K562 (cell line): Measurements from ENCODE around the gene MAB21L2. TPM values are rescaled to one million over a fixed set of nuclear protein-coding genes. Genes with fewer than 3 reads are reported as not detected.

Experiments used
- ATAC-seq: fragments of 200-7000 bp; cut with Tn5 transposase; 3 replicates; pipeline ENCODE4 v1.9.1; 2020; ENCODE audit warnings: moderate library complexity
- BruUV-seq: library from RNA; stranded (reverse); fragments of 400-500 nt; replicated peaks from 2 replicates; lab custom pipeline; 2021; lab: Mats Ljungman, UMichigan
- CTCF ChIA-PET: fragments of 300-600 bp; formaldehyde crosslinking; extraction: SDS; loops from one replicate; lab custom pipeline; 2021; ENCODE audit warnings: low intra/inter-chr PET ratio; lab: Yijun Ruan, JAX
- POLR2A ChIA-PET: fragments of 300-600, 350-650 bp; sonication (Branson Sonifier 250); formaldehyde crosslinking; extraction: SDS; loops from one replicate; lab custom pipeline; 2021; ENCODE audit warnings: antibody characterized with exemption, inconsistent platforms; lab: Yijun Ruan, JAX
- DNase-seq, 4 experiments: peaks; one replicate each; pipeline versions ENCODE4 v3.0.0 to v3.0.0-alpha.2; 2011 to 2018; ENCODE audit warnings: low spot score in 3 of 4, mixed read lengths in 3 of 4; ENCODE audit errors: extremely low read depth in 1 of 4
- FAIRE-seq: peaks from 2 replicates; lab custom pipeline; 2011; peaks lifted over from hg19 to GRCh38; lab: Jason Lieb, UNC
- H2AFZ ChIP-seq: 2 replicates; pipeline ENCODE4 v1.6.0; 2011; ENCODE audit warnings: low read depth, low read length, control low read depth, inconsistent platforms
- H3K27ac ChIP-seq: fragments of 200-600 bp; 3 replicates; pipeline ENCODE4 v1.8.0; 2011; ENCODE audit warnings: low read depth, mild to moderate bottlenecking, control low read depth, inconsistent platforms, low read length, moderate library complexity, mixed read lengths; ENCODE audit errors: extremely low read depth
- H3K27me3 ChIP-seq, 2 experiments: fragments of 300-600 bp in 1 of 2; 2 replicates in 1 of 2; 3 replicates in 1 of 2; pipeline versions ENCODE4 v1.6.0 to v1.8.0; 2011; ENCODE audit warnings: inconsistent platforms in 2 of 2, low read length in 2 of 2, mild to moderate bottlenecking in 1 of 2, mixed read lengths in 1 of 2, moderate library complexity in 1 of 2; ENCODE audit not compliant: control insufficient read depth in 2 of 2, insufficient read depth in 2 of 2
- H3K36me3 ChIP-seq: fragments of 300-600 bp; 3 replicates; pipeline ENCODE4 v1.8.0; 2011; ENCODE audit warnings: mild to moderate bottlenecking, low read length, inconsistent platforms; ENCODE audit not compliant: control insufficient read depth, insufficient read depth
- H3K4me1 ChIP-seq, 2 experiments: fragments of 200-600 bp in 1 of 2; replicated peaks in 1 of 2; 2 replicates in 1 of 2; 3 replicates in 1 of 2; pipeline versions ENCODE4 v1.5.1 to v1.8.0; 2011; ENCODE audit warnings: inconsistent platforms in 2 of 2, low read length in 2 of 2, mild to moderate bottlenecking in 1 of 2, mixed read lengths in 1 of 2, moderate library complexity in 1 of 2; ENCODE audit not compliant: control insufficient read depth in 2 of 2, insufficient read depth in 2 of 2
- H3K4me2 ChIP-seq: 2 replicates; pipeline ENCODE4 v1.6.1; 2011; ENCODE audit warnings: low read length, control low read depth, inconsistent platforms, mixed read lengths; ENCODE audit not compliant: insufficient read depth
- H3K4me3 ChIP-seq: fragments of 200-600 bp; sonication (generic), shearing (Covaris generic); 2 replicates; pipeline ENCODE4 v1.5.1; 2016; ENCODE audit warnings: control low read depth, inconsistent platforms
- H3K79me2 ChIP-seq: fragments of 200-600 bp; 3 replicates; pipeline ENCODE4 v1.8.0; 2011; ENCODE audit warnings: low read length, inconsistent platforms; ENCODE audit not compliant: control insufficient read depth, insufficient read depth
- H3K9ac ChIP-seq, 2 experiments: 2 replicates each; pipeline versions ENCODE4 v1.6.0 to v1.6.1; 2011; ENCODE audit warnings: low read depth in 2 of 2, low read length in 2 of 2, control low read depth in 1 of 2, inconsistent platforms in 1 of 2, mild to moderate bottlenecking in 1 of 2, mixed read lengths in 1 of 2; ENCODE audit not compliant: insufficient read depth in 1 of 2
- H3K9me1 ChIP-seq: one replicate; pipeline ENCODE4 v1.6.0; 2011; ENCODE audit warnings: inconsistent platforms, mild to moderate bottlenecking, low read length, moderate library complexity; ENCODE audit not compliant: control insufficient read depth, insufficient read depth
- H3K9me3 ChIP-seq: replicated peaks from 2 replicates; pipeline ENCODE4 v1.5.1; 2011; ENCODE audit warnings: low read depth, low read length, inconsistent platforms; ENCODE audit not compliant: control insufficient read depth, insufficient read depth
- H4K20me1 ChIP-seq: replicated peaks from 2 replicates; pipeline ENCODE4 v1.6.1; 2011; ENCODE audit warnings: low read length, inconsistent platforms, mixed read lengths; ENCODE audit not compliant: control insufficient read depth, insufficient read depth
- NR1H2 ChIP-seq: sonication (generic); formaldehyde crosslinking; IDR thresholded peaks from 2 replicates; pipeline ENCODE4 v1.4.0; 2020; ENCODE audit warnings: mild to moderate bottlenecking, missing genetic modification reagents
- TAF9B ChIP-seq: fragments of 450-650 bp; IDR thresholded peaks from 2 replicates; pipeline ENCODE4 v1.6.1; 2018; ENCODE audit warnings: mild to moderate bottlenecking; ENCODE audit not compliant: partially characterized antibody
- ZFP1 ChIP-seq: fragments of 450-650 bp; formaldehyde crosslinking; IDR thresholded peaks from 2 replicates; pipeline ENCODE4 v1.4.0; 2020; ENCODE audit warnings: mild to moderate bottlenecking, mixed read lengths
- in situ Hi-C: fragments of 300-500 bp; cut with MboI; formaldehyde crosslinking; loops from 4 replicates; pipeline ENCODE4 v1.15.0; 2018; ENCODE audit warnings: inconsistent platforms, mixed read lengths
- intact Hi-C: fragments of 100-400 bp; cut with micrococcal nuclease; formaldehyde crosslinking; loops from 2 replicates; pipeline ENCODE4 v1.14.2; 2022
- polyA plus RNA-seq, 8 experiments: library from polyadenylated mRNA; depleted of rRNA in 4 of 8; stranded (reverse) in 5 of 8; unstranded in 3 of 8; fragments of >200 nt; fragmentation: Nextera tagmentation in 2 of 8; fragmentation: Illumina TruSeq in 1 of 8; extraction: Ambion mirVana in 2 of 8; extraction: Trizol in 1 of 8; gene quantifications; 2 replicates each; pipeline versions ENCODE4 v1.2.1 to v1.2.3, GENCODE V29; 2011 to 2014; ENCODE audit warnings: inconsistent platforms in 1 of 8, missing spikeins in 1 of 8
- total RNA-seq, 7 experiments: library from RNA; depleted of rRNA in 6 of 7; stranded (reverse); fragments of >200 nt in 6 of 7; fragmentation: Illumina TruSeq in 2 of 7; extraction: Trizol in 2 of 7; gene quantifications; 2 replicates each; pipeline versions ENCODE4 v1.2.1 to v1.2.3, GENCODE V29; 2011 to 2021; ENCODE audit warnings: low replicate concordance in 1 of 7
- TF ChIP-seq, protein P1 (sequence below), 2 experiments: fragments of 450-650 bp; IDR thresholded peaks; 2 replicates each; pipeline ENCODE4 v1.6.1; 2018; ENCODE audit warnings: mild to moderate bottlenecking in 2 of 2, low read depth in 1 of 2; ENCODE audit not compliant: partially characterized antibody in 2 of 2
- TF ChIP-seq, protein P2 (sequence below): sonication (generic); formaldehyde crosslinking; IDR thresholded peaks from 2 replicates; pipeline ENCODE4 v1.8.0; 2023; ENCODE audit warnings: mild to moderate bottlenecking, missing genetic modification reagents
- TF ChIP-seq, protein P3 (sequence below): fragments of 450-650 bp; IDR thresholded peaks from 2 replicates; pipeline ENCODE4 v1.6.1; 2016

Gene MAB21L2
- total and polyA plus RNA-seq, 9 of the 15 experiments (the other 6 are each of a cell fraction or from before 2014, with no cell fraction given): not detected

DNA sequence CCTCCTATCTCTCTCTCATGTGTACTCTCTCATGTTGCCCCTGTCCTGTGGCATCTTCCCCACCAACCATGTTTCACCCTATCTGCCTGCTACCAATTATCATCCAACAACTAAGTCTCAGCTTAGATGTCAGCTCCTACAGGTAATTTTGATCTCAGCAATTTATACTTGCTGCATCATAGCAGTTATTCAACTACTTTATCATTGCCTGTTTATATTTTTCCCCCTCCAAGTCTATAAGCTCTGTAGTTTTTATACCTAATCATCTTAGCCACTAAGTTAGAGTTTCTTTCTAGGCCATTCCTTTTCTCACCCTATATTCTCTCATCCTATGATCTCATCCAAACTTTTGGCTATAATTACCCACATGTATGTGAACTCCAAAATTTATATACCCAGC lies 50.7 kb downstream of the MAB21L2 start:
- Histone ChIP-seq H3K27ac (no peak overlapping the region), H3K9ac (no peak overlapping the region), H3K4me3 (no peak overlapping the region), H3K4me2 (no peak overlapping the region), H3K36me3 (no peaks in the 10 kb centered on the region), H2AFZ (no peak overlapping the region), H3K27me3 (no peaks in the 10 kb centered on the region), H3K79me2 (no peaks in the 10 kb centered on the region), H3K9me1 (no peaks in the 10 kb centered on the region), H3K9me3 (no peaks in the 10 kb centered on the region), H3K4me1 (no peaks in the 10 kb centered on the region), H4K20me1 (no peaks in the 10 kb centered on the region)
- FAIRE-seq (no peak), ATAC-seq (no peak), DNase-seq (no peak)
- in situ Hi-C loops (no loop called here), intact Hi-C loops (no loop called here)
- ChIA-PET POLR2A (interaction anchor here (1.0 kb wide), 1 partner anchor 13 kb away, joined by 3 read pairs; no protein-coding TSS in a partner anchor), CTCF (no interaction called here)
- TF ChIP-seq NR1H2 (CRISPR knock-in tag): no peak
- no peak for TF ChIP-seq TAF9B
- TF ChIP-seq ZFP1: peak; percentile 79
- TF ChIP-seq, protein P1, sequence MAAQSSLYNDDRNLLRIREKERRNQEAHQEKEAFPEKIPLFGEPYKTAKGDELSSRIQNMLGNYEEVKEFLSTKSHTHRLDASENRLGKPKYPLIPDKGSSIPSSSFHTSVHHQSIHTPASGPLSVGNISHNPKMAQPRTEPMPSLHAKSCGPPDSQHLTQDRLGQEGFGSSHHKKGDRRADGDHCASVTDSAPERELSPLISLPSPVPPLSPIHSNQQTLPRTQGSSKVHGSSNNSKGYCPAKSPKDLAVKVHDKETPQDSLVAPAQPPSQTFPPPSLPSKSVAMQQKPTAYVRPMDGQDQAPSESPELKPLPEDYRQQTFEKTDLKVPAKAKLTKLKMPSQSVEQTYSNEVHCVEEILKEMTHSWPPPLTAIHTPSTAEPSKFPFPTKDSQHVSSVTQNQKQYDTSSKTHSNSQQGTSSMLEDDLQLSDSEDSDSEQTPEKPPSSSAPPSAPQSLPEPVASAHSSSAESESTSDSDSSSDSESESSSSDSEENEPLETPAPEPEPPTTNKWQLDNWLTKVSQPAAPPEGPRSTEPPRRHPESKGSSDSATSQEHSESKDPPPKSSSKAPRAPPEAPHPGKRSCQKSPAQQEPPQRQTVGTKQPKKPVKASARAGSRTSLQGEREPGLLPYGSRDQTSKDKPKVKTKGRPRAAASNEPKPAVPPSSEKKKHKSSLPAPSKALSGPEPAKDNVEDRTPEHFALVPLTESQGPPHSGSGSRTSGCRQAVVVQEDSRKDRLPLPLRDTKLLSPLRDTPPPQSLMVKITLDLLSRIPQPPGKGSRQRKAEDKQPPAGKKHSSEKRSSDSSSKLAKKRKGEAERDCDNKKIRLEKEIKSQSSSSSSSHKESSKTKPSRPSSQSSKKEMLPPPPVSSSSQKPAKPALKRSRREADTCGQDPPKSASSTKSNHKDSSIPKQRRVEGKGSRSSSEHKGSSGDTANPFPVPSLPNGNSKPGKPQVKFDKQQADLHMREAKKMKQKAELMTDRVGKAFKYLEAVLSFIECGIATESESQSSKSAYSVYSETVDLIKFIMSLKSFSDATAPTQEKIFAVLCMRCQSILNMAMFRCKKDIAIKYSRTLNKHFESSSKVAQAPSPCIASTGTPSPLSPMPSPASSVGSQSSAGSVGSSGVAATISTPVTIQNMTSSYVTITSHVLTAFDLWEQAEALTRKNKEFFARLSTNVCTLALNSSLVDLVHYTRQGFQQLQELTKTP (IDR thresholded peaks at IDR 0.05; ENCODE audit: low read depth in 1 of 2, partially characterized antibody in 2 of 2): no peak
- TF ChIP-seq, protein P2, sequence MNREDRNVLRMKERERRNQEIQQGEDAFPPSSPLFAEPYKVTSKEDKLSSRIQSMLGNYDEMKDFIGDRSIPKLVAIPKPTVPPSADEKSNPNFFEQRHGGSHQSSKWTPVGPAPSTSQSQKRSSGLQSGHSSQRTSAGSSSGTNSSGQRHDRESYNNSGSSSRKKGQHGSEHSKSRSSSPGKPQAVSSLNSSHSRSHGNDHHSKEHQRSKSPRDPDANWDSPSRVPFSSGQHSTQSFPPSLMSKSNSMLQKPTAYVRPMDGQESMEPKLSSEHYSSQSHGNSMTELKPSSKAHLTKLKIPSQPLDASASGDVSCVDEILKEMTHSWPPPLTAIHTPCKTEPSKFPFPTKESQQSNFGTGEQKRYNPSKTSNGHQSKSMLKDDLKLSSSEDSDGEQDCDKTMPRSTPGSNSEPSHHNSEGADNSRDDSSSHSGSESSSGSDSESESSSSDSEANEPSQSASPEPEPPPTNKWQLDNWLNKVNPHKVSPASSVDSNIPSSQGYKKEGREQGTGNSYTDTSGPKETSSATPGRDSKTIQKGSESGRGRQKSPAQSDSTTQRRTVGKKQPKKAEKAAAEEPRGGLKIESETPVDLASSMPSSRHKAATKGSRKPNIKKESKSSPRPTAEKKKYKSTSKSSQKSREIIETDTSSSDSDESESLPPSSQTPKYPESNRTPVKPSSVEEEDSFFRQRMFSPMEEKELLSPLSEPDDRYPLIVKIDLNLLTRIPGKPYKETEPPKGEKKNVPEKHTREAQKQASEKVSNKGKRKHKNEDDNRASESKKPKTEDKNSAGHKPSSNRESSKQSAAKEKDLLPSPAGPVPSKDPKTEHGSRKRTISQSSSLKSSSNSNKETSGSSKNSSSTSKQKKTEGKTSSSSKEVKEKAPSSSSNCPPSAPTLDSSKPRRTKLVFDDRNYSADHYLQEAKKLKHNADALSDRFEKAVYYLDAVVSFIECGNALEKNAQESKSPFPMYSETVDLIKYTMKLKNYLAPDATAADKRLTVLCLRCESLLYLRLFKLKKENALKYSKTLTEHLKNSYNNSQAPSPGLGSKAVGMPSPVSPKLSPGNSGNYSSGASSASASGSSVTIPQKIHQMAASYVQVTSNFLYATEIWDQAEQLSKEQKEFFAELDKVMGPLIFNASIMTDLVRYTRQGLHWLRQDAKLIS (CRISPR knock-in tag): no peak
- TF ChIP-seq, protein P3, sequence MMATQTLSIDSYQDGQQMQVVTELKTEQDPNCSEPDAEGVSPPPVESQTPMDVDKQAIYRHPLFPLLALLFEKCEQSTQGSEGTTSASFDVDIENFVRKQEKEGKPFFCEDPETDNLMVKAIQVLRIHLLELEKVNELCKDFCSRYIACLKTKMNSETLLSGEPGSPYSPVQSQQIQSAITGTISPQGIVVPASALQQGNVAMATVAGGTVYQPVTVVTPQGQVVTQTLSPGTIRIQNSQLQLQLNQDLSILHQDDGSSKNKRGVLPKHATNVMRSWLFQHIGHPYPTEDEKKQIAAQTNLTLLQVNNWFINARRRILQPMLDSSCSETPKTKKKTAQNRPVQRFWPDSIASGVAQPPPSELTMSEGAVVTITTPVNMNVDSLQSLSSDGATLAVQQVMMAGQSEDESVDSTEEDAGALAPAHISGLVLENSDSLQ: no peak
- no TSS peak for BruUV-seq
